Hepatocyte (in vitro differentiated cells): Measurements from ENCODE around the gene GLRA3.

Experiments
- CTCF ChIP-seq: fragments of 200-600 bp; sonication (generic); IDR thresholded peaks from 2 replicates; pipeline ENCODE4 v1.5.1; 2016; ENCODE audit warnings: antibody characterized with exemption, mild to moderate bottlenecking; ENCODE audit not compliant: poor library complexity
- EZH2 ChIP-seq: fragments of 200-600 bp; sonication (generic); IDR thresholded peaks from 2 replicates; pipeline ENCODE4 v1.6.1; 2016; ENCODE audit warnings: antibody characterized with exemption, mild to moderate bottlenecking, borderline replicate concordance

GRCh38 chr4:174716986-174717770 is 111.9 kb downstream of the GLRA3 start:
- no peak for TF ChIP-seq CTCF
- no peak for TF ChIP-seq EZH2
